GM19467 (cell line): Measurements from ENCODE around the gene ATM.
"Not testable (repeated sequence)": the region's sequence is repeated elsewhere in the genome, so short reads cannot be mapped to it uniquely, and the experiment has no call there.

Source experiments
- ATAC-seq: cut with Tn5 transposase; IDR thresholded peaks from one replicate; pipeline ENCODE4 v1.9.1; 2021; ENCODE audit warnings: mild to moderate bottlenecking, moderate library complexity; ENCODE audit not compliant: unreplicated experiment

The ATM gene

DNA sequence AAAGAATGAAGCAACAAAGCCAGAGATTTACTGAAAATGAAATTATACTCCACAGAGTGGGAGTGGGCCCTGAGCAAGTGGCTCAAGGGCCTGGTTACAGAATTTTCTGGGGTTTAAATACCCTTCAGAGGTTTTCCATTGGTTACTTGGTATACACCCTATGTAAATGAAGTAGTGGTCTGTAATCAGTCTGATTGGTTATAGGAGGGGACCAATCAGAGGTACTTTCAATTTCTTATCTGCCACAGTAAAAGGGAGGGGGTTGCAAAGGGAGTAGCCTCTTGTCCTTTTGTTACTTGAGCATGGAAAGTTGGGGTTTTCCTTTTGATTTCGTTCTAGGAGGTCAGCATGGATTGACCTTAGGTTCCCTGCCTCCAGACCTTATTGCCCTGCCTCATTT is 63.5 kb downstream of the ATM start:
- ATAC-seq: no peak

DNA sequence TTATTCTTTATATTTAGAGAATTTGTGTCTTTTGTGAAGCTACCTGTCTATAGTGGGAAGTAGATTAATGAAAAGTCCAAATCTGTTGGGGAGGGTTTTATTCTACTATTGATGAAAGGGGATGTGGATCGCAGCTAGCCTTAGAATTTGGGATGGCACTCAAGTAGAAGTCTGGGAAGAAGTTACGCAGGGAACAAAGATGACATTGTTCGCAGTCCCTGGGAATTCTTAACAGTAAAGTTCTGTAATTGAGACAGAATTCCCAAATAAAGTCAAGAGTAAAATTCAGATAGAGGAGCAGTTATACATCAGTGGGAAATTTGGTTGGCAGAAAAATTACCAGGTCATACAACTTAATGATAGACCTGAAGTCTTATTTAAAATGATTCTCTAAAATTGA is 64.1 kb downstream of the ATM start:
- no peak for ATAC-seq

DNA sequence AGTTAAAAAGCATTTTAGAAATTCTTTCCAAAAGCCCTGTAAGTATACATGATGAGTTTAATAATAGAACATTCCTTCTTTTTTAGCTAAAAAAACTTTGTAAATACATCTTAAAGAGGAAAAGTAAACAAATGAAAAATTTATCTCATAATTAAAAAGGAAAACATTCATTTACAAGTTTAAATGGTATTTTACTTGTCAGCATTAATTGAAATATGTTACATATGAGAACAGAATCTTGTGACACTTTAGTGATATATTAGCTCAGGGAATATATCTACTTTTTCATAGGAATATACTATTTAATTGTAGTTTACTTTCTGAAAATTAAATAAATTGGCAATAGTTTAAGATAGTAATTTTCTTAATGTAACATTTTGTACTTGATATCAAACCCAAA is 66.2 kb downstream of the ATM start:
- not testable (repeated sequence) for ATAC-seq

DNA sequence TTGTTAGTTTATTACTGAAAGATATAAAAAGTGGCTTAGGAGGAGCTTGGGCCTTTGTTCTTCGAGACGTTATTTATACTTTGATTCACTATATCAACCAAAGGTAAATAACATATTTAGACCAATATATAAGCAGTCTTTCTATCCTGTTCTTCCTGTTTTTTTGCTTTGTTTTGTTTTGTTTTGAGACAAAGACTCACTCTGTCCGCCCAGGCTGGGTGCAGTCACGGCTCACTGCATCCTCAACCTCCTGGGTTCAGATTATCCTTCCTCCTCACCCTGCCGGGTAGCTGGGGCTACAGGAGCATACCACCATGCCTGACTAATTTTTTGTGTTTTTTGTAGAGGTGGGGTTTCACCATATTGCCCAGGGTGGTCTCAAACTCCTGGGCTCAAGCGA is 66.8 kb downstream of the ATM start:
- no peak for ATAC-seq

DNA sequence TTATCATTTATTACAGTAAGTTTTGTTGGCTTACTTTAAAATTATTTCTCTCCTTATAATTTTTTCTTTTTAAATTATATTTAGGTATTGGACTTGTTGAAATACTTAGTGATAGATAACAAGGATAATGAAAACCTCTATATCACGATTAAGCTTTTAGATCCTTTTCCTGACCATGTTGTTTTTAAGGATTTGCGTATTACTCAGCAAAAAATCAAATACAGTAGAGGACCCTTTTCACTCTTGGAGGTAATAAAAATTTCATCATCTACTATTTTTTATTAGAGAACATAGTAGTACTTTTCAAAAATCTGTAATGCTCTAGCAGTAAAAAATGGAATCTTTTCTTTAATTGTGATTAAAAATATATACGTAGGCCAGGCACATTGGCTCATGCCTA is 70.4 kb downstream of the ATM start:
- no peak for ATAC-seq

DNA sequence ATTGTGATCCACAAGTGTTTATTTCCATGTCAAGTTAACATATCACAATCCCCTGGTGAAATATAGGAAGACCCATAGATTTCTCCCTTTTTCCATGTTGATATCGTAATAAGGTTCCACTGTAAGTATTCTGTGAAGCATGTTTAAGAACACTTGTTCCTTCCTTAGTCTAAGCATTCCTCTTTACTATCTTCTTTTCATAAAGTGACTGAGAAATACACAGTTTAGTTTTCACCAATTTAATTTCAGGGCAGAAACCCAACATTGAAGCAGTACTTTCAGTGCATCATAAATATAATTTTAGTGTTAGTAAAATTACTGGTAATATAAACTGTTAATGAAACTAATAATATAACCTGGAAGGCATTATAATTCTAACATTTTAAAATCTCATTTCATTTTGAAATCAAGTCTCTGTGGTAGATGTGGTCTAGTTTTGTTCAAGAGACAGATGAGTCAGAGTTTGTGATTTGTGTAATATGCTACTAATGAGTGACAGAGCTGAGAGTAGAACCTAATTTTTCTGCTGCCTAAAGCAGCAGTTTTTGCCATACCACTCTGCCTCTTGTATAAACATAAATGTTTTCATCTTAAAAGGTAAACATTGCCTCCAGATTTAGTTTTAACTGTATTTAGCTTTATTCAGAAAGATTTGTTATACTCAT is 79.4 kb downstream of the ATM start:
- no peak for ATAC-seq

DNA sequence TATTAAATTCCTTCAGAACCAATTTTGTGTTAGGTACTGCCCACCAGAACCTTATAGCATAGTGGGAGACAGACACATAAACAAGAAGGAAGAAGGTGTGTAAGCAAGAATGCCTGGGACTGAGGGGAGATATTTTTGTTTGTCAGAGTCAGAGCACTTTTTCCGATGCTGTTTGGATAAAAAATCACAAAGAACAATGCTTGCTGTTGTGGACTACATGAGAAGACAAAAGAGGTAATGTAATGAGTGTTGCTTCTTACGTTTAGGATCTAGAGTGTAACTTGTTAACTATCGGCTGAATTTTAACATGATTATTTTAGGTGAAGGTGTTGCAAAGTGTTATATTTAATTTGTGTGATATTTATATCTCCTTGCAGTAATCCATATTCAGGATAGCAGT is 84.9 kb downstream of the ATM start:
- no peak for ATAC-seq

DNA sequence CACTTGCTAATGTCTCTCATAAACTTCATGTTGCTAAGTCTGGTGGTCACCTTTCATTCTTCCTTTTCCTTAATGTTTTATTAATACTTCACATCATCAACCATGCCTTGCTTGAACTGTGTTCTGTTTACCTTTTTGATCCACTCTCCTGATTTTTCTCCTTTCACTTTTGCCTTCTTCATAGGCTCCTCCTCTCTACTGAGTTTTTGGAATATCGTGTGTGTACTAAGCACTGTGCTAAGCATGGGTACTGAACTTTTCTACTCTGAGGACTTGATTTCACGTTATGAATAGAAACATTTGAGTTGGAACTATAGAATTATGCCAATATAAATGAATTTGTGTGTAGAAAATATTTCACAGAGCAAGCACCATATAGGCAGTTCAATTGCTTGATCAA is 90.6 kb downstream of the ATM start:
- ATAC-seq: no peak

DNA sequence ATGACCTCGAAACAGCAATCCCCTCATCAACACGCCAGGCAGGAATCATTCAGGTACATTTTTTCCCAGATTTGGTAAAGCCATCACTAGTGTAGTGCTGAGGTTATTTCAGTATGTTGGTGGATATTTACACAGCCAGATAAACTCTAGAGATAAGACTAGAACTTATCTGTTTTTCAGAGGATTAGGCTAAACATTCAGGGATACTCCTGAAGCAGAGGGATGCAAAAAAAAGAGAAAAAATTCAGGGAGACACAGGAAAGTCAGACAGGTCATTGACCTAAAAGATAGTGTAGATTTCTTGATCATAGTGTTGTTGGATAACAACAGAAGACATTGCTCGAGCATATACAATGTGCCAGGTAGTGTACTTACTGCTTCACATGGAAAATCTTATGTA is 93.2 kb downstream of the ATM start:
- ATAC-seq: no peak

DNA sequence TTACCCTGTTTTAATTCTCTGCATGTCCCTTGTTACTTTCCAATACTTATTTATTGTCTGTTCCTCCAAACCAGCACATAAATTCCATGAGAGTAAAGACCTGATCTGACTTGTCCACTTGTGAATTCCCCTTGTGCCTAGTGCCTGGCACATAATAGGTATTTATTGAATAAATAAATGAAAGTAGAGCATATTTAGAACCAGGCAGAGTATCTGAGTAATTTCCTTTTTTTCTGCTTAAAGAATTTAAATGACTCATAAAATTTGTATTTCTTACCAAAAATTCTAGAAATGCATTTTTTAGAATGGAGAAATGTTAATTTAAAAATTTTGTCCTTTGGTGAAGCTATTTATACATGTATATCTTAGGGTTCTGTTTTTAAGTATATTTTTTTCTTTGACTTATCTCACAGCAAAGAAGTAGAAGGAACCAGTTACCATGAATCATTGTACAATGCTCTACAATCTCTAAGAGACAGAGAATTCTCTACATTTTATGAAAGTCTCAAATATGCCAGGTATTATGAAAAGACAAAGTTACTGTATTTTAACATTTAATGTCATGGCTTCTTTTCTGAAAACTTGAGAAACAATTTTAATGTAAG is 96.8 kb downstream of the ATM start:
- ATAC-seq: no peak

DNA sequence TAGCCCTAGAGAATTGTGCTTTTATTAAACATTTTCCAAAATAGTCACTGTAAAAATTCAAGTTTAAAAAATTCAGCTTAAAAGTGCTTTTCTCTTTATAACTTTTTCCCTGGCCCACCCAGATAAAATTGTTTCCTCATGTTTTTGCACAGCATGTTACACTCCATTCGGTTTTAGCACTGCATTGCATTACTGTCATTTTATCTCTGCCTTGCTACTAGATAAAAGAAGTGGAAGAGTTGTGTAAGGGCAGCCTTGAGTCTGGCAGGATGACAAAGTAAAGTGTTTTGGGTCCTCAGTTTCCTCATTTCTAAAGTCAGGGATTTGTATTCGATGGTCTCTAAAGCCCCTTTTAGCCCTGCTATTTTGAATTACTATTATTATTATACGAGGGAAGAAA is 99.8 kb downstream of the ATM start:
- no peak for ATAC-seq

DNA sequence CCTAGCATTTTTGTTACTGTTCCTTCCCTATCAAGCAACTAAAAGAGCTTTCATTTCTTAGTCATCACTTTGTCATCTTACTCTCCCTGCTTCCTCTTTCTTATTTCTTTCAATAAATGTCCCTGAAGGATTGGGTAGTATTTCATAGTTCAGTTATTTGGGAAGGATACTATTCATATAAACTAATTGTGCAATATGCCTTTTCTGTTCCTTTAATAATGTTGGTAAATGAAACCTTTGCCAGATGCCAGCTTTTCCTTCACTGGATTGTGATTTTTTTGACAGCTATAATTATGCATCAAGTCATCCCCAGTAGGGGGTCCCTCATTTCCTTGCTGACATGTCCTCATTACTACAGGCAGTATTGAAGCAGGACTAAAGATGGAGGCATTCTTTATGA is 101.7 kb downstream of the ATM start:
- ATAC-seq: no peak

DNA sequence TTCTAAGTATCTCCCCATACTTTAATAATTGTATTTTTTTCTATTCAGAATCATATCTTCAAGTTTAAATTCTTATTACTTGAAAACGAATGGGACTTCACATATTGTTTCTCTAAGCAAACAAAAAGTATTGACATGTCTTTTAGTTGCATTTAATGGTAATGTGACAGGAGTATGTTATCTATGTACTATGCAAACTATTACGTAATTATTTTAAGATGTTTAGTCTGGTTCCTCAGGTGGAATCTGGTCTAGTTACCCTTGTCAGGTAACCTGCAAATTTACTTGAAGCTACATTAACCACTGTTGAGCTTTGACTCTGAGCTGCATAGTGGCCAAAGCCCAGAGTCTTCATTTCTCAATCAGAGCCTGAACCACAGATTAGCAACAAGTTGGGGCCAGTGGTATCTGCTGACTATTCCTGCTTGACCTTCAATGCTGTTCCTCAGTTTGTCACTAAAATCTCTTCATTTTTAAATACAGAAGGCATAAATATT is 110.6 kb downstream of the ATM start:
- no peak for ATAC-seq

DNA sequence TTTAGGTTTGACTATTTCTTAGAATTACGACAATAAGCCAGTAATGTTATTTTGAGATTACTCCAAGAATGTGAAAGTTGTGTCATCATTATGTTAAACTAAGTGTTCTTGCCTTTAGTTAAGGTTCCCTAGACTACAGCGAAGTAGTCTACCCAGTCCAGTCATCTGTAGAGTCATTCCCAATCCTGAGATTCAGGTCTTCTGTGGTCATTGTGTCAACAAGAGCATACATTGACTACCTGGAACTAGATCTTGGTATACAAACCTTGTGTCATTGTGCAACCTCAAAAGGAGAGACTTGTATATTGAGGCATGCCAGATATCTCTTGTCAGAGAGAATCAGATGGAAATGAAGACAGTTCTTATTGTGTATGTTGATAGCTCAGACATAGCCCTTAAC is 115.9 kb downstream of the ATM start:
- ATAC-seq: no peak

DNA sequence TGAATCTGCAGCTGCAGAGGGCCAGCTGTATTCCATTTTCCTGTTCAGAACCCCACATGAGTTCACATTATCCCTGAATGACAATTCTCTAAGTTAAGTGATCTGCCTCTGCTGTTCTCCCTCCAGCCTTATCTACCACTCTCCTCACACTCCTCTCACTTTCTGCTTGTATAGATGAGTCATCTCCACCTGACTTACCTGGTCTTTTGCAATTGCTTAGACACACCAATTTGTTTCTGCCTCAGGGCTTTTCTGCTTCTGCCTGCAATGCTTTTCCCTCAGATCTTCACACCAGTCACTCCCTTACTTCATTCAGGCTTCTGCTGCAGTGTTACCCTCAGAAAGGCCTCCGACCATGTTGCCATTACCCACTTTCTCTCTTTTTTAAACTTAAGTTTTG is 118.1 kb downstream of the ATM start:
- no peak for ATAC-seq

DNA sequence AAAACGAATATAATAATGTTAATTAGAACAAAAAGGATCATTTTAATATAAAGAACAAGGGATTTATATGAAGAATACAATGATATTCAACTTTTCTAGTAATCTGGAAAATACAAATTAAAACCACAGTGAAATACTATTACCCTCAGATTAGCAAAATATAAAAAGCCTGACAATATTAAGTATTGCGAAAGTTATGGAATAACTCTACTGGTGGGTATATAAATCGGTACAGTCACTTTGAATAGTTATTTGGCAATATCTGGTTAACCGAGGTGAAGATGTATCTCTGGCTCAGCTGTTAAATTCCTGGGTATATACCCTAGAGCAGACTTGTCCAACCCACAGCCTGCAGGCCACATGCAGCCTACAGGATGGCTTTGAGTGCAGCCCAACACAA is 118.8 kb downstream of the ATM start:
- no peak for ATAC-seq

DNA sequence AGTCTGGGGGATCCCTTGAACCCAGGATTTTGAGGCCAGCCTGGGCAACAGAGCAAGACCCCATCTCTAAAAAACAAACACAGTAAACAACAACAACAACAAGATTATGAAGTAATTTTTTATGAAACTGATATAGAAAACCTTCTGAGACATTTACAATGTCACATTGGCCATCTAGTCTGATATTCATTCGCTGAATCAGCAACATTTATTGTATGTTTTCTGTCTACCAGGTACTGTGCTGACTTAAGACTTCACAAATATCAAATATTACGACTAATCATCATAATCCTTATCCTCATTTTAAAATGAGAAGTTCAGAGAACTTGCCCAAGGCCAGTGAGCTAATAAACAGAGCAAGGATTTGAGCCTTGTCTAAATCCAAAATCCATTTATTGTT is 120.8 kb downstream of the ATM start:
- ATAC-seq: no peak

DNA sequence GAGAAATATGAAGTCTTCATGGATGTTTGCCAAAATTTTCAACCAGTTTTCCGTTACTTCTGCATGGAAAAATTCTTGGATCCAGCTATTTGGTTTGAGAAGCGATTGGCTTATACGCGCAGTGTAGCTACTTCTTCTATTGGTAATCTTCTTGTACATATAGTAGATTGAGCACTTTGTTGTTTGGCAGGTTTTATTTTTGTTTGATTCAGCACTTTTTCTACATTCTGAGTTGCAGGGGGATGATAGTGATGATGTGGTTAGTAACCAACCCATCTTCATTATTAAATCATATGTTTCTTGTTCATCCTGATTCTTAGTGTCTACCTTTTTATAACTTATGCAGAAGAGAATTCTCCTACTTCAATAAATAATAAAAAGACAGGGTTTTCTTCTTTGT is 122.9 kb downstream of the ATM start:
- no peak for ATAC-seq

DNA sequence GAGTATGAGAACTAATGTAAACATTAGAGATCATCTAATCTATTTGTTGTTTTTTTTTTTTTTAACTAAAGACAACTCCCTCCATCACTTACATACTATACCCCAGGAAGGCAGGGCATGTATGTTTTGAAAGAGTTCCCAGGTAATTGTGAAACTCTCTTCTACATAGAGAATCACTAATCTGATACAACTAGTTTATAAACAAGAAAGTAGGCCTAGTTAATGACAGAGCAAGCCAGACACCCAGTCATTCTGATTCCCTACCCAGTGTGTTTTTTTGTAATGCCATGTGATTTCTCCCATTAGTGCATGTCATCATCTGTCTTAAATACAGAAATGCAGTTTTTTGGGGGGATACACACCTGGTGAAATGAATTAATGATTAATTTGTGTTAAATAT is 123.6 kb downstream of the ATM start:
- no peak for ATAC-seq

DNA sequence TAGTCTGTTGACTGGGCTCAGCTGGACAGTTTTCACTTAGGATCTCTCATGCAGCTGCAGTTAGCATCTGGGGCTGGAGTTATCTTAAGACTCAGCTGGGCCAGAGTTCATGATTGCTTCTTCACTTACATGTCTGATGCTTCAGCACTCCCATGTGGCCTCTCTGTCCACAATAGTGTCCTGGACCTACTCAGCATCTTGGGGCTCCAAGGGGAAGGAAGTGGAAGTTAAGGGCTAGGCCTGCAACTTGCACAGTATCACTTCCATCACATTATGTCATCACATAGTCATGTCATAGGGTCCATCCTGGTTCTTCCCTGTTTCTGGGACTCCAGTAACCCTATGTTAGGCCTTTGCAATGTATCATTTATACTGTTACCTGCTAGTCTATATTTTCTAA is 128.6 kb downstream of the ATM start:
- no peak for ATAC-seq

DNA sequence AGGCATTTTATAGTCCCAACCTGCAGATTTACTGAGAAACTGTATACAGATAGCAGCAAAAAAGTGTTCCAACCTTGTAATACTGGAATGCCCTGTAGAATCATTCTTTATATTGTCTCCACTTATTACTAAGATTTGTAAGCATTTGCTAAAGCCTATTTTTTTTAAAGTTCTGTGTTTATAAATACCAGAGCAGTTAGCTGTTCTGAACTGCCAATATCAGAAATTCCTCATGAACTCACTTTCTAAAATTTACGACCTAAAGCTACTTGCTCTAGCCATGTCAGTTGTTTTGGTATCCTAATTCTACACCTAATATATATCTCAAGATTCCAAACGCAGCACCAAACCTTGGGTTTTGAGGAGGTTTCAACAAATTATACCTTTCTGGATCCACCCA is 141.3 kb downstream of the ATM start:
- no peak for ATAC-seq

DNA sequence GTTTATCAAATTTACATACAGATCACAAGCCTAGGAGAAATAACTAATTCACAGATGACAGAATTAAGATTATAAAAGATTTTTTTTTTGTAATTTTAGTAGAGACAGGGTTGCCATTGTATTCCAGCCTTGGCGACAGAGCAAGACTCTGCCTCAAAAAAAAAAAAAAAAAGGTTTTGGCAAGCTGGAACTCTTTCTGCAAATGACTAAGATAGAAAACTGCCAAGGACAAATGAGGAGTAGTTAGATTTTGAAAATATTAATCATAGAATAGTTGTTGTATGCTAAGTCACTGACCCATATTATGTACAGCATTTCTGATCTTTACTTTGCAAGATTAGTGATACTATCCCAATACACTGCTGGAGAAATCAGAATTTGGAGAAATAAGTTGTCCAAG is 145.3 kb downstream of the ATM start:
- no peak for ATAC-seq

DNA sequence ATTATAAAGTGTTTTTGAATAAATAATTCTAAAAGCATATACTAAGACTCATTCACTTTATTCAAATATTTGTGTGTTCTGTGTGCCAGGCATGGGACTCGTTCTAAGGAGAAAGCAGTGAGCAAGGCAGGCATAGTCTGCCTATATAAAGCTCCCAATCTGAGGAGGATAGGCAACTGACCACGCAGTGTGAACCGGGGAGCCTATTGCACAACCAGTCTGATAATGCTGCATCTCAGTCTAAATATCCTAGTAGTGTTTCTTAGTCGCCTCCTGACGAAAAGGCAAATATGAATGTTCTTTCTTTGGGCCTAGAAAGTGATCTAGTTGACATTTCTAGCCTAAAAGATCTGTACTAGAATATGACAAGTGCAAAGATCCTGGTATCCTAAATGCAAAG is 146.2 kb downstream of the ATM start:
- no peak for ATAC-seq
